ENCODE measurements around the gene RTL1. TPM values are rescaled to one million over a fixed set of nuclear protein-coding genes. Genes with fewer than 3 reads are reported as not detected.

The RTL1 gene
- total RNA-seq, 3 donors from 2014 or later, result not detected

DNA sequence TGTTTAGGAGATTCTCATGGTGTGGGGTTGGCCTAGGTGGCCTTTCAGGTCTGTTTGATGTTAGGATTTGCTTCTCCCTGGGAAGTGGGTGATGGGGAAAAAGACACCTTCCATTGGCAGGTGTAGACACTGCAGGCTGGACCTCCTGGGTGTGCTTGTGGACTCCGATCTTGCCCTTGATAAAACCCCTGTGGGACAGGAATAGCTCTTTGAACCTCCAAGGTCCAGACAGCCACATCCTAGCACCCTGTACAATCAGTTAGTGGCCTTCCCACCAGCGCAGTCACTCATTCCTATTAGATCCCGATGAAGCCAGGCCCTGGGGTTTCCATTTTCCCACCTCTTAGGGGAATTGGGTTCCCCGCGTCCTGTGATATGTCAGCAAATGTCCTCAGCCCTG, 49.1 kb downstream of the RTL1 start:
- no peaks in the 10 kb centered on the region for H3K9me3 ChIP-seq
- H3K36me3 ChIP-seq, result no peaks in the 10 kb centered on the region
- TF ChIP-seq, protein P1, sequence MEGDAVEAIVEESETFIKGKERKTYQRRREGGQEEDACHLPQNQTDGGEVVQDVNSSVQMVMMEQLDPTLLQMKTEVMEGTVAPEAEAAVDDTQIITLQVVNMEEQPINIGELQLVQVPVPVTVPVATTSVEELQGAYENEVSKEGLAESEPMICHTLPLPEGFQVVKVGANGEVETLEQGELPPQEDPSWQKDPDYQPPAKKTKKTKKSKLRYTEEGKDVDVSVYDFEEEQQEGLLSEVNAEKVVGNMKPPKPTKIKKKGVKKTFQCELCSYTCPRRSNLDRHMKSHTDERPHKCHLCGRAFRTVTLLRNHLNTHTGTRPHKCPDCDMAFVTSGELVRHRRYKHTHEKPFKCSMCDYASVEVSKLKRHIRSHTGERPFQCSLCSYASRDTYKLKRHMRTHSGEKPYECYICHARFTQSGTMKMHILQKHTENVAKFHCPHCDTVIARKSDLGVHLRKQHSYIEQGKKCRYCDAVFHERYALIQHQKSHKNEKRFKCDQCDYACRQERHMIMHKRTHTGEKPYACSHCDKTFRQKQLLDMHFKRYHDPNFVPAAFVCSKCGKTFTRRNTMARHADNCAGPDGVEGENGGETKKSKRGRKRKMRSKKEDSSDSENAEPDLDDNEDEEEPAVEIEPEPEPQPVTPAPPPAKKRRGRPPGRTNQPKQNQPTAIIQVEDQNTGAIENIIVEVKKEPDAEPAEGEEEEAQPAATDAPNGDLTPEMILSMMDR (IDR thresholded peaks at IDR 0.05), result no peak
- TF ChIP-seq POLR2AphosphoS5 (IDR thresholded peaks at IDR 0.05), result no peak
- TF ChIP-seq POLR2A (IDR thresholded peaks at IDR 0.05), result no peak
- H3K27me3 ChIP-seq, result no peaks in the 10 kb centered on the region
- no peak overlapping the region for H3K4me3 ChIP-seq
- H3K27ac ChIP-seq, result no peak overlapping the region
- DNase-seq (ENCODE audit: low spot score in 2 of 2), result no peak
- H3K4me1 ChIP-seq, result no peaks in the 10 kb centered on the region
- intact Hi-C loops (cut with DNase I; ENCODE audit: low total_unique reads), result no loop called here

DNA sequence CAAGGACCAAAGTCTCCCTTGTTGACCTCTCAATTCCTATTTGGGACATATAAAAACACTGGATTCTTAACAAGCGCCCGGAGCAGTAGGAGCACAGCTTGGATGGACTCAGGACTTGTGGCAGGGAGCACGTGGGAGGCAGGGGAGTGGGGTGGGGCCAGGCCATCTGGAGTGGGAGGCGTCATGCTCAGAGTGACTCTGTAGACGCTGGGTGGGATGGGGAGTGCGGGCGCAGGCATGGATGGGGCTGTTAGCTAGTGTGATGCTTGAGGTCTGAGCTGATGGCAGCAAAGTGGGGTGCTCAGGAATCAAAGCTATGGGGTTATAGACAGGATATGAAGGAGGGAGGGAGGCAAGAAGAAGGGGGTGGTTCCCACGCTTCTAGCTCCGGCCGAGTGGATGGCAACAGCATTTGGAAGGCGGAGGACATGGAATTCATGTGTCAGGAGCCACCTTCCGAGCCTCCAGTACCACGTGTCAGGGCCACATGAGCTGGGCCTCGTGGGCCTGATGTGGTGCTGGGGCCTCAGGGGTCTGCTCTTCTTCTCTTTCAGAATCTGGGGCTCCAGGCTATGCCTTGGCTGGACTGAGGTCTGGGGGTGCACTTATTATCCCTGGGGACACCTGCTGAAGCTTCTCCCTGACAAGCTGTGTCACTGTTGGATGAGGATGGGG, 51.4 kb downstream of the RTL1 start:
- intact Hi-C loops (cut with DNase I; ENCODE audit: low total_unique reads), result no loop called here
- H3K9me3 ChIP-seq, result no peaks in the 10 kb centered on the region
- H3K4me1 ChIP-seq, result no peaks in the 10 kb centered on the region
- no peak overlapping the region for H3K27ac ChIP-seq
- no peaks in the 10 kb centered on the region for H3K27me3 ChIP-seq
- no peak for DNase-seq (ENCODE audit: low spot score in 2 of 2)
- TF ChIP-seq, protein P1 (IDR thresholded peaks at IDR 0.05), result no peak
- TF ChIP-seq POLR2A (IDR thresholded peaks at IDR 0.05) (no peak), POLR2AphosphoS5 (IDR thresholded peaks at IDR 0.05) (no peak)
- no peak overlapping the region for H3K4me3 ChIP-seq
- H3K36me3 ChIP-seq, result no peaks in the 10 kb centered on the region

DNA sequence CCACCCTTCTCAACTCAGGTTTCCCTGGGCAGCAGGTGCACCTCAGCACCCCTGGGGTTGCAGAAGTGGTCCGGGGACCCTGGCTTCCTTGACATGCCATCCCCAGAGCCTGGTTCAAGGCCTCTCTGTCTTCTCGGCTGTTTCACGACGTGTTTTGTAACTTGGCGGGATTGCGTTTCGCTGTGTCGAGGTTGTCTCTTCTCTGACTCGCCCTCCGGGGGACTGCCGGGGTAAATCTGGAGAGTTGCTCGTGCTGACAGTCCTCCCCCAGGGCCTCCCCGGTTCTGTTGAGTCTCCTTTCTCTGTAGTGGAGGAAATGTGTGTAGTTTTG, 52.0 kb downstream of the RTL1 start:
- no peak overlapping the region for H3K27ac ChIP-seq
- TF ChIP-seq POLR2A (IDR thresholded peaks at IDR 0.05) (no peak), POLR2AphosphoS5 (IDR thresholded peaks at IDR 0.05) (no peak)
- TF ChIP-seq, protein P1 (IDR thresholded peaks at IDR 0.05), result no peak

DNA sequence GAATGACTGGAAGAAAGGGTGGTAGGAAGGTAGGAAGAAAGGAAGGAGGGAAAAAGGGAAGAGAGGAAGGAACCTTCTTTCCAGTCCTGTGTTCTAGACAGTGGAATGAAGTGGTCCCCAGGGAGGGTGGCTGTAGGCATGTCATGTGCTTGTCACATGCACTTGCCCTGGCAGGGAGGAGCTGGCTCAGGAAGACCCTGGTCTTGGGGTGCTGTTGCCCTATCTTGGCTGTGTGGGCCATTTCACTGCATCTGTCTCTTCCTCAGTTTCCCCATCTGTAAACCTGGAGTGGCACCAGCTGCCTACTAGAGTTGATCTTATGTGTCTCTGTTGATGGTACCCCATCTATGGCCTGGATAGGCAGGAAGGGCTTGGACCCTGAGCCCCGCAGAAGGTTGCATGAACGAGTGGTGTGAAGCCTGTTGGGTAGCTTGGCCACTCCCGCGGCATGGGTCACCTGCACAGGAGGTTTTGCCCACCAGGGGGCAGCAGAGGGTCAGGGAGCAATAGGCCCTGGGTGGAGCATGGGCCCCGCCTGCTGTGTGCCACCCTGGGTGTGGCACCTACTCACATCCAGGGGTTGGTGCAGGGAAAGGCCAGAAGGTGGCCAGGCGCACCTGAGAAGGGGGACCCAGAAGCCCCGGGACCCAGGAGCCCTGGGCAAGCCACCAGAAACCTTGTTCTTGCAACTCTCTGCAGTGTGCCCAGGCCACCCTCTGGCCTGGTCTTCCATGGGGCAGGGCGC, 52.5 kb downstream of the RTL1 start:
- no peaks in the 10 kb centered on the region for H3K9me3 ChIP-seq
- H3K27ac ChIP-seq, result no peak overlapping the region
- no peaks in the 10 kb centered on the region for H3K4me1 ChIP-seq
- no peaks in the 10 kb centered on the region for H3K27me3 ChIP-seq
- DNase-seq (ENCODE audit: low spot score in 2 of 2), result peak; percentile 26 to 78
- no peaks in the 10 kb centered on the region for H3K36me3 ChIP-seq
- TF ChIP-seq POLR2A (IDR thresholded peaks at IDR 0.05), result no peak
- TF ChIP-seq, protein P1 (IDR thresholded peaks at IDR 0.05), result peak; percentile 48 to 73 (median 71)
- intact Hi-C loops (cut with DNase I; ENCODE audit: low total_unique reads), result no loop called here
- no peak overlapping the region for H3K4me3 ChIP-seq

More for the DNA sequence above, 52.0 kb downstream of the RTL1 start:
- DNase-seq (ENCODE audit: low spot score in 2 of 2), result no peak
- no peaks in the 10 kb centered on the region for H3K27me3 ChIP-seq
- no peak overlapping the region for H3K4me3 ChIP-seq
- H3K9me3 ChIP-seq, result no peaks in the 10 kb centered on the region
- intact Hi-C loops (cut with DNase I; ENCODE audit: low total_unique reads), result no loop called here
- H3K36me3 ChIP-seq, result no peaks in the 10 kb centered on the region
- H3K4me1 ChIP-seq, result no peaks in the 10 kb centered on the region

DNA sequence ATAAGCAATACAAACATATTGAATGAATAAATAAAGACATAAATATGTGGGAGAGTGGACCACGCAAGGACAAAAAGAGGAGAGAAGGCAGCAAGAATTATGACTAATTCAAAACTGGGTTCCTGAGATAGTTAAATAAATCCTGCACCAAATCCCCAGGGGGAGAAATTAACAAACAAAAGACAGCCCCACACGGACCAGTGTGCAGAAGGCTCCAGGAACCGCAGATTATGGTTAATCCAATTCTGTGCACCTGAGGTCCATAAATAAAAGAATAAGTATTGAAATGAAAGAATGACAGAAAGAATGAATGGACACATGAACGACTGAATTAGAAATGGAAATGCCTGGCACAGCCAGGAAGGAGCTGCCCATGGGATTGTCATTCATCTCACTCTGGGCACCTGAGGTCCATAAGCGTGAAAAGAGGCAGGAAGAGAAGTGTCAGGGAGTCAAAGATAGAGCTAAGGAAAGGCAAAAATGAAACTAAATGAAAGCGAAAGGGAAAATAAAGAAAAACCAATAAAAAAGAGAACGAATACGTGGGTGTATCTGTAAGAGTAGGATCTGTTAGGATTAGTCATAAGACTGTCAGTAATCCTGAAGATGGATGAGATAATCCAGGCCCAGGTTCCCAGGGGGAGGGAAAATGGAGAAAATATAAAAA, 54.3 kb downstream of the RTL1 start:
- DNase-seq (ENCODE audit: low spot score in 2 of 2), result no peak
- Histone ChIP-seq H3K27ac (no peak overlapping the region), H3K9me3 (no peaks in the 10 kb centered on the region), H3K36me3 (no peaks in the 10 kb centered on the region), H3K4me1 (no peaks in the 10 kb centered on the region), H3K4me3 (no peak overlapping the region), H3K27me3 (no peaks in the 10 kb centered on the region)
- intact Hi-C loops (cut with DNase I; ENCODE audit: low total_unique reads), result no loop called here
- TF ChIP-seq, protein P1 (IDR thresholded peaks at IDR 0.05), result no peak
- TF ChIP-seq POLR2AphosphoS5 (IDR thresholded peaks at IDR 0.05), result no peak
- TF ChIP-seq POLR2A (IDR thresholded peaks at IDR 0.05), result no peak

Measured in breast epithelium (tissue), 4 donors.